ENCODE measurements around the gene A1CF. TPM values are rescaled to one million over a fixed set of nuclear protein-coding genes. Genes with fewer than 3 reads are reported as not detected.
"Not testable (repeated sequence)": the region's sequence is repeated elsewhere in the genome, so short reads cannot be mapped to it uniquely, and the experiment has no call there.

A1CF gene
- not detected for total RNA-seq
- polyA plus RNA-seq: not detected

- Mint-ChIP-seq H3K27ac (no peak within 1 kb of the TSS), H3K4me3 (no peak within 1 kb of the TSS), H3K27me3 (peaks cover 2 to 11% of the 10 kb centered on the region in 2 donors), H3K4me1 (no peaks in the 10 kb centered on the region), H3K9me3 (no peaks in the 10 kb centered on the region), H3K36me3 (no peaks in the 10 kb centered on the region)
- DNase-seq: no peak
- H3K9me3 ChIP-seq (ENCODE audit: control insufficient read depth in 1 of 2, low read length in 2 of 2): no peaks in the 10 kb centered on the region
- H3K27me3 ChIP-seq (ENCODE audit: insufficient read depth, low read length): no peaks in the 10 kb centered on the region
- no peaks in the 10 kb centered on the region for H3K36me3 ChIP-seq (ENCODE audit: insufficient read depth, low read length)
- no peak within 1 kb of the TSS for H3K27ac ChIP-seq (ENCODE audit: low read depth, low read length)
- ChIA-PET CTCF (ENCODE audit: partially characterized antibody) (interaction anchor here (1.5 kb wide), 1 partner anchor 16 kb away, joined by 3 read pairs; no protein-coding TSS in a partner anchor), POLR2A (ENCODE audit: partially characterized antibody) (no interaction called here)
- no peaks in the 10 kb centered on the region for H3K4me1 ChIP-seq (ENCODE audit: insufficient read depth, low read length)
- intact Hi-C loops (cut with micrococcal nuclease): no loop called here
- no peak within 1 kb of the TSS for H3K4me3 ChIP-seq (ENCODE audit: low read length in 2 of 2)
Measured at GRCh38 chr10:50885097-50885859, at the start of gene A1CF. Gene A1CF, minus strand, starts transcription at chr10:50885627. Its CDS starts 25,687 bp downstream, at chr10:50859940.

GRCh38 chr10:50931948-50932431, 46.6 kb upstream of the A1CF start:
- H3K4me1 Mint-ChIP-seq: no peaks in the 10 kb centered on the region
- no peaks in the 10 kb centered on the region for H3K9me3 ChIP-seq (ENCODE audit: control insufficient read depth in 1 of 2, low read length in 2 of 2)
- H3K27me3 Mint-ChIP-seq: peaks cover 5 to 9% of the 10 kb centered on the region in 2 donors
- no peak overlapping the region for H3K27ac Mint-ChIP-seq
- H3K36me3 ChIP-seq (ENCODE audit: insufficient read depth, low read length): no peaks in the 10 kb centered on the region
- H3K4me1 ChIP-seq (ENCODE audit: insufficient read depth, low read length): no peaks in the 10 kb centered on the region
- no peak overlapping the region for H3K27ac ChIP-seq (ENCODE audit: low read depth, low read length)
- POLR2A ChIA-PET (ENCODE audit: partially characterized antibody): no interaction called here
- CTCF ChIA-PET (ENCODE audit: partially characterized antibody): no interaction called here
- intact Hi-C loops (cut with micrococcal nuclease): no loop called here
- no peak overlapping the region for H3K4me3 Mint-ChIP-seq
- H3K9me3 Mint-ChIP-seq: peaks cover 0 to 2% (median 0%) of the 10 kb centered on the region in 8 donors
- no peak overlapping the region for H3K4me3 ChIP-seq (ENCODE audit: low read length in 2 of 2)
- no peaks in the 10 kb centered on the region for H3K27me3 ChIP-seq (ENCODE audit: insufficient read depth, low read length)
- no peak for DNase-seq
- H3K36me3 Mint-ChIP-seq: no peaks in the 10 kb centered on the region

- H3K27me3 ChIP-seq (ENCODE audit: insufficient read depth, low read length): no peaks in the 10 kb centered on the region
- Mint-ChIP-seq H3K27ac (no peak overlapping the region), H3K4me3 (no peak overlapping the region), H3K36me3 (no peaks in the 10 kb centered on the region), H3K9me3 (peaks cover 0 to 3% (median 0%) of the 10 kb centered on the region in 8 donors), H3K4me1 (no peaks in the 10 kb centered on the region), H3K27me3 (peaks cover 6 to 8% of the 10 kb centered on the region in 2 donors)
- H3K9me3 ChIP-seq (ENCODE audit: control insufficient read depth in 1 of 2, low read length in 2 of 2): no peaks in the 10 kb centered on the region
- intact Hi-C loops (cut with micrococcal nuclease): no loop called here
- DNase-seq: no peak
- POLR2A ChIA-PET (ENCODE audit: partially characterized antibody): no interaction called here
- no peak overlapping the region for H3K4me3 ChIP-seq (ENCODE audit: low read length in 2 of 2)
- no peak overlapping the region for H3K27ac ChIP-seq (ENCODE audit: low read depth, low read length)
- H3K4me1 ChIP-seq (ENCODE audit: insufficient read depth, low read length): no peaks in the 10 kb centered on the region
- CTCF ChIA-PET (ENCODE audit: partially characterized antibody): no interaction called here
- H3K36me3 ChIP-seq (ENCODE audit: insufficient read depth, low read length): no peaks in the 10 kb centered on the region
Measured at GRCh38 chr10:50929670-50930069, 44.2 kb upstream of the A1CF start.

GRCh38 chr10:50928190-50928552, 42.7 kb upstream of the A1CF start:
- no peaks in the 10 kb centered on the region for H3K4me1 Mint-ChIP-seq
- CTCF ChIA-PET (ENCODE audit: partially characterized antibody): no interaction called here
- H3K9me3 ChIP-seq (ENCODE audit: control insufficient read depth in 1 of 2, low read length in 2 of 2): no peaks in the 10 kb centered on the region
- H3K9me3 Mint-ChIP-seq: peaks cover 0 to 12% (median 7%) of the 10 kb centered on the region in 8 donors
- H3K4me3 ChIP-seq (ENCODE audit: low read length in 2 of 2): no peak overlapping the region
- H3K27ac Mint-ChIP-seq: no peak overlapping the region
- no peaks in the 10 kb centered on the region for H3K27me3 ChIP-seq (ENCODE audit: insufficient read depth, low read length)
- peaks cover 5 to 8% of the 10 kb centered on the region in 2 donors for H3K27me3 Mint-ChIP-seq
- POLR2A ChIA-PET (ENCODE audit: partially characterized antibody): no interaction called here
- H3K4me1 ChIP-seq (ENCODE audit: insufficient read depth, low read length): no peaks in the 10 kb centered on the region
- no peak overlapping the region for H3K27ac ChIP-seq (ENCODE audit: low read depth, low read length)
- no peak for DNase-seq
- intact Hi-C loops (cut with micrococcal nuclease): no loop called here
- H3K36me3 ChIP-seq (ENCODE audit: insufficient read depth, low read length): no peaks in the 10 kb centered on the region
- H3K36me3 Mint-ChIP-seq: no peaks in the 10 kb centered on the region
- H3K4me3 Mint-ChIP-seq: no peak overlapping the region

GRCh38 chr10:50927522-50928189, 42.2 kb upstream of the A1CF start:
- H3K36me3 Mint-ChIP-seq: no peaks in the 10 kb centered on the region
- H3K4me1 ChIP-seq (ENCODE audit: insufficient read depth, low read length): no peaks in the 10 kb centered on the region
- intact Hi-C loops (cut with micrococcal nuclease): no loop called here
- POLR2A ChIA-PET (ENCODE audit: partially characterized antibody): no interaction called here
- H3K9me3 Mint-ChIP-seq: peaks cover 0 to 17% (median 8%) of the 10 kb centered on the region in 8 donors
- H3K36me3 ChIP-seq (ENCODE audit: insufficient read depth, low read length): no peaks in the 10 kb centered on the region
- H3K4me3 Mint-ChIP-seq: no peak overlapping the region
- H3K27ac ChIP-seq (ENCODE audit: low read depth, low read length): no peak overlapping the region
- no peak overlapping the region for H3K27ac Mint-ChIP-seq
- no peak overlapping the region for H3K4me3 ChIP-seq (ENCODE audit: low read length in 2 of 2)
- DNase-seq: no peak
- no peaks in the 10 kb centered on the region for H3K4me1 Mint-ChIP-seq
- no peaks in the 10 kb centered on the region for H3K9me3 ChIP-seq (ENCODE audit: control insufficient read depth in 1 of 2, low read length in 2 of 2)
- H3K27me3 ChIP-seq (ENCODE audit: insufficient read depth, low read length): no peaks in the 10 kb centered on the region
- CTCF ChIA-PET (ENCODE audit: partially characterized antibody): no interaction called here
- peaks cover 5 to 7% of the 10 kb centered on the region in 2 donors for H3K27me3 Mint-ChIP-seq

- CTCF ChIA-PET (ENCODE audit: partially characterized antibody); POLR2A ChIA-PET (ENCODE audit: partially characterized antibody): not testable (repeated sequence)
Measured at GRCh38 chr10:50923471-50923870, 38.0 kb upstream of the A1CF start.

GRCh38 chr10:50919010-50919409, 33.6 kb upstream of the A1CF start:
- H3K36me3 Mint-ChIP-seq: no peaks in the 10 kb centered on the region
- POLR2A ChIA-PET (ENCODE audit: partially characterized antibody): no interaction called here
- peaks cover 0 to 22% (median 6%) of the 10 kb centered on the region in 8 donors for H3K9me3 Mint-ChIP-seq
- H3K4me3 Mint-ChIP-seq: no peak overlapping the region
- Histone ChIP-seq H3K9me3 (ENCODE audit: control insufficient read depth in 1 of 2, low read length in 2 of 2) (no peaks in the 10 kb centered on the region), H3K36me3 (ENCODE audit: insufficient read depth, low read length) (no peaks in the 10 kb centered on the region), H3K27ac (ENCODE audit: low read depth, low read length) (no peak overlapping the region), H3K4me1 (ENCODE audit: insufficient read depth, low read length) (no peaks in the 10 kb centered on the region), H3K27me3 (ENCODE audit: insufficient read depth, low read length) (peaks cover 4% of the 10 kb centered on the region), H3K4me3 (ENCODE audit: low read length in 2 of 2) (no peak overlapping the region)
- CTCF ChIA-PET (ENCODE audit: partially characterized antibody): interaction anchor here (0.5 kb wide), 1 partner anchor 28 kb away, joined by 3 read pairs; no protein-coding TSS in a partner anchor
- intact Hi-C loops (cut with micrococcal nuclease): no loop called here
- peaks cover 0 to 4% of the 10 kb centered on the region in 2 donors for H3K27me3 Mint-ChIP-seq
- no peak for DNase-seq
- no peaks in the 10 kb centered on the region for H3K4me1 Mint-ChIP-seq
- no peak overlapping the region for H3K27ac Mint-ChIP-seq

More at GRCh38 chr10:50923471-50923870, 38.0 kb upstream of the A1CF start:
- H3K27me3 Mint-ChIP-seq; H3K4me3 ChIP-seq (ENCODE audit: low read length in 2 of 2); H3K4me1 ChIP-seq (ENCODE audit: insufficient read depth, low read length); H3K27ac ChIP-seq (ENCODE audit: low read depth, low read length); intact Hi-C loops (cut with micrococcal nuclease); H3K4me1 Mint-ChIP-seq; H3K36me3 ChIP-seq (ENCODE audit: insufficient read depth, low read length); H3K27ac Mint-ChIP-seq; H3K4me3 Mint-ChIP-seq; H3K27me3 ChIP-seq (ENCODE audit: insufficient read depth, low read length); H3K36me3 Mint-ChIP-seq; DNase-seq; H3K9me3 ChIP-seq (ENCODE audit: control insufficient read depth in 1 of 2, low read length in 2 of 2): not testable (repeated sequence)
- H3K9me3 Mint-ChIP-seq: peaks cover 0 to 29% (median 11%) of the 10 kb centered on the region in 8 donors

All from CD4-positive, alpha-beta memory T cell (primary cell).